ENCODE results near the gene SENP2.
A peak's percentile ranks its signal among the peaks of the same experiment; 100 is the strongest.
"Not testable (repeated sequence)": the region's sequence is repeated elsewhere in the genome, so short reads cannot be mapped to it uniquely, and the experiment has no call there.

Gene SENP2

GRCh38 chr3:185647134-185647879 is 61.2 kb downstream of the SENP2 start:
- DNase-seq (ENCODE audit: low read depth, low spot score): no peak

DNA sequence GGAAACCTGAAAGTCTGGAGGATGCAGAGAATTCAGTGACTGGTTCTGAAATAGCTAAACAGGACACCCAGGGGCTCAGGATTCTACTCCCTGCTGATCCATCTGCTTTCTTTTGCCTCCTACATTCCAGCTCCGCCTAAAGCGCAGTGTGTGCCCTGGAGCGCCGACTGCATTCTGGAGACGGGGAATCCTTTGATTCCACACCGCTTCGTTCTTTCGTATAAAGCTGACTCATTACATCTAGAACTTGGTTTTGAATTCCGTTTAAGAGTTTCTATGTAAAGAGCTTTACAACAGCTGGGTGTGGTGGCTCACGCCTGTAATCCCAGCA is 61.8 kb downstream of the SENP2 start:
- peak; percentile 93 for DNase-seq (ENCODE audit: low read depth, low spot score)

DNA sequence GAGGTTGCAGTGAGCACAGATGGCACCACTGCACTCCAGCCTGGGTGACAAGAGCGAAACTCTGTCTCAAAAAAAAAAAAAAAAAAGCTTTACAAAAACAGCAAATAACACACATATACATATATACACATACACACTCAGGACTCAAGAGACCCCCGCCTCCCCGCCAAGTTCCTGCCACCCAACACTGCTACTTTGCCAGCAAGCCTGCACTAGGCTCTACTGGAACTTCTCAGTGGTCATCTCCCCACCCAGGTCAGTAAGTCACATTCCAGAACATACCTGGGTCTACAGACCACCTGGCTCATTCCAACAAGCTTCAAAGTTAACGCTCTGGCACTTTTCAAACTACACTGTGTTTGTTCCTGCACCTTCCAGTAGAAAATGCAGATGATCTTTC is 62.3 kb downstream of the SENP2 start:
- DNase-seq (ENCODE audit: low read depth, low spot score): no peak

DNA sequence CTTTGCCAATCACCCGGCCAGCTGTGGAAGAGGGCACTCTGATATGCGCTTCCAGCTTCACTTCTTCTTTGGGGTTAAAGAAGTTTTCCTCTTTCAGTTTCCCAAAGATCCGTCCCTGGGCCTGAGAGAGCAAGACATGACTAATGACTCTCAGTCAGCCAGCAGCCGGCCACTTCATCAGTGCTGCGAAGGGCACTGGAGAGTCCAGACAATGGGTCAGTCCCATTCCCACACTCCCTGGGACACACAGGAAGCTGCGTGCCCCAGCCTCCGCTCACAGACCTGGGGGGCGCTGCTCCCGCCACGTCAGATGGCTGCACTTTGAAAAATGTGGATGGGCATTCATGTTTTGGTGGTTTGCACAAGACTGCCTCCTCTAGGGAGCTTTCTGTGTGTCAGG is 63.3 kb downstream of the SENP2 start:
- DNase-seq (ENCODE audit: low read depth, low spot score): no peak

GRCh38 chr3:185651971-185652370 is 65.9 kb downstream of the SENP2 start:
- DNase-seq (ENCODE audit: low read depth, low spot score): no peak

DNA sequence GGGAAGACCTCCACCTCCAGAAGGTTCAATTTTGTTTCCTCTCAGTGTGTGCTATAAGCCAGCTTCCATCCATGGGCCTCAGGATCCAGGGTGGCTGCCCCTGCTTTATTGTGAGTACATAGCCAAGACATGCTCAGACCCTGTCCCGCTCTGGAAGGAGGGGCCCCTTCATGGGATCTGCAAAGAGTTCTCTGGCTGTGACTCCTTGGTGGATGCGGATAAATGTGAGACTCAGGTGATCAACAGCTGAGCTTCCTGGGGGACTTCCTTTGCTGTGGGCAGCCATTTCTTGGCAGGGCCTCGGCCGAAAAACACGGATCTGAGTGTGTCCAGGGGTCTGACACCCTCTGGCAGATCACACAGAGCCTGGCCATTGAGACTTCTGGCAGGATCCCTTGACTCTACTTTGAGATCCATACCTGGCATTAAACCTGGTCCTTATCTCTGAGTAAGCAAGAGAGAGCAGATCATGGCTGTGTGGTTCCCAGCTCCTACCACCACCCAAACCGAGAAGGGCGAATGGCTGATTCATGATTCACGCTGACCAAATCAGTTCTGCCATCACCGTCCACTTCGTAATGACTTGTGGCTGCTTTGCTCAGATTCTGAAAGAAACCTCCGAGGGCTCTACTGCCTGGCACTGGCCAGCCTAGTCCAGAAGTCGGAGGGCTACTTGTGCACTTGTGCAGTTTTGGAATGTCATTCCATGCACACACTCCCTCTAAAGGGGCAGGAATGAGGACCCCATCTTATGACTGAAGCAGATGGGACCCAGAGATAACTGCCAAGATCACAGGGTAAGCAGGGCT is 68.1 kb downstream of the SENP2 start:
- no peak for DNase-seq (ENCODE audit: low read depth, low spot score)

- no peak for DNase-seq (ENCODE audit: low read depth, low spot score)
Observed at GRCh38 chr3:185654758-185655145, 68.7 kb downstream of the SENP2 start.

GRCh38 chr3:185655426-185656320 is 69.6 kb downstream of the SENP2 start:
- no peak for DNase-seq (ENCODE audit: low read depth, low spot score)

DNA sequence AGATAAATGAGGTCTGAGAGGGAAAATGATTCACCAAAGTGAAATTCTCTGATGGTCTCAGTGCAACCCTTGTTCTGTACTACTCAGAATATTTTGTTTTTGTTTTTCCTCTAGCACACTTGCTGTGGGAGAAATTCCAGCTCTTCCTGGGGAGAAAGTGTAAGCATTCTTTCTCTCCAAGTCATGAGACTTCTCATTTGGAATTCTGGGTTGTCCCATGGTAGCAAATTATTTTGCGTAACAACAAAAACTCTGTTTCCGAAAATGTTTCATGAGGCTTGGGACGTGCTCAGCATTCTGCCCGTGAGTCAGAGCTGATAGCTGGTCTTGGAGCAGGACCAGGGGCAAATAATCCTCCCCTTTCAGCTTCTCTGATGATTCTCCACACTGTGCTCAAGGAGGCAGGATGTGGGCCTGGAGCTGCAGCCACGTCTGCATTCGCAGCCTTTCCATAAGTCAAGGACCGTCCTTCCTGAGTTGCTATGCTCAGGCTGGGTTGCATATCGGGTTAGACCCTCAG is 70.3 kb downstream of the SENP2 start:
- DNase-seq (ENCODE audit: low read depth, low spot score): no peak

DNA sequence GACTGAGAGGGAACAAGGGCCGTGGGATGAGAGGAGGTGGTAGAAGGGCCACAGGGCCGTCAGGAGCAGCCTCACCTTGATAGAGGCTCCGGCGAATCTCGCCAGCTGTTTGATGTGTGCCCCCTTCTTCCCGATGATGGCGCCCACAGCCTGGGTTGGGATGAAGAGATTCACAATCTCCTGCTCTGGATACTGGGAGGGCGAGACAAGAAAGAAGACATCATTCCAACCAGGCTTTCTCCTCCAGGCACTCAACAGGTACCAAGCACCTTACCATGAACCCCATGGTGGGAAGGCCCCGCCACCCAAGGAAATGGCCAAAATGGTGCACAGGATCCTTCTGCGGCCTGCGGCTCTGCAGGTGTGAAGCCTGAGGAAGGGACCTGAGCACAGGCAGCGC is 71.1 kb downstream of the SENP2 start:
- DNase-seq (ENCODE audit: low read depth, low spot score): no peak

DNA sequence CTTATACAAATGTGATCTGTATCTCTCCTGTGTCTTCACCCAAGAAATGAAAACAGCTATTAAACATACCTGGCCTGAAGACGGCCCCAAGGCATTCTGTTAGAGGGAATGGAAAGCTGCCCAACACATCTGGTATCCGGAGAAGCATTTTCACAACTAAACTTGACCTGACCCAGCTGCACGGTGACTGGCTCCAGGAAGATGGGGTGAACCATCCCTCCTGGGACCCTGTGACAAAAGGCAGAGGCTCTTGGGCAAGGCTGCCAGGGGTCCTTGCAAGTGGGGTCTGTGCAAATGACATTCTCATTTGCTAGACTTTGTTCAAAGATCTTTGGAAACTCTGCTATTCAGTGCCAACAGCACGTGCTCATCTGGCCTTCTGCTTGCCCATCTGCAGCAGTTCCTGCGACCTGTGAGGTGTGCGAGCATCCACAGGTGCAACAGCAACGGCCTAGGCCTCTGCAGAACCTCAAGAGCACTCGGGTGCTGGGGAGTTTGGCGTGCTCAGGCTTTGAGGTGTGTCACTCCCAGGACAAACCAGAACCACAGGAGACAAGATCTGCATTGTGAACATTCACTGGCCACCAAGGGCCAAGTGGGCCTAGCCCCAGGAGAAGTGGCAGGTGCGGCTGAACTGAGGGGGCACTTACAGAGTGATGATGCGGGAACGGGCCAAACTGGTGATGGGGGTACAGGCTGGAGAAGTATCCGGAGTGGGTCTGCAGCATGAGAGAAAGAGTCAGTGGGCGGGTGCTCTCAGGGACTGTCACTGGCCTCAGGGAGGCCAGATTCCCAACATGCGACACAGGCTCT is 71.8 kb downstream of the SENP2 start:
- DNase-seq (ENCODE audit: low read depth, low spot score): no peak

DNA sequence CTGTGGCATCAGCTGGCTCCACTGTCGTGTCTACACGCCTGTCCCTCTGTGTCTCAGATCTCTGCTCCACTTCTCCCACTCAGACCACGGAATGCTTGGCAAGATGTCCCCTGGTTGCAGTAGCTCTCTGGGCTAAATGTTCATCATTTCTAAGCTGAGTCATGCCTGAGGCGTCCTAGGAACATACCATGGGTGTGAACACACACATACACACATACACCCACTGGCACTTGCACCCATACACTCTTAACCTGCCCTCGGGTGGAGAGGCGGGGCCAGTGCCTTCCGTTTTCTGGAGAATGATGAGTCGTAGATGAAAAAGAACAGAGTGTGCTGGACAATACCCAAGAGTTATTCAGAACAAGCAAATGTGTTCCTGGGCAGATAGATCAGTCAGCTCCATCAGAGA is 72.4 kb downstream of the SENP2 start:
- DNase-seq (ENCODE audit: low read depth, low spot score): no peak

GRCh38 chr3:185658943-185659342 is 72.8 kb downstream of the SENP2 start:
- no peak for DNase-seq (ENCODE audit: low read depth, low spot score)

GRCh38 chr3:185659942-185660921 is 74.1 kb downstream of the SENP2 start:
- DNase-seq (ENCODE audit: low read depth, low spot score): peak; percentile 95

DNA sequence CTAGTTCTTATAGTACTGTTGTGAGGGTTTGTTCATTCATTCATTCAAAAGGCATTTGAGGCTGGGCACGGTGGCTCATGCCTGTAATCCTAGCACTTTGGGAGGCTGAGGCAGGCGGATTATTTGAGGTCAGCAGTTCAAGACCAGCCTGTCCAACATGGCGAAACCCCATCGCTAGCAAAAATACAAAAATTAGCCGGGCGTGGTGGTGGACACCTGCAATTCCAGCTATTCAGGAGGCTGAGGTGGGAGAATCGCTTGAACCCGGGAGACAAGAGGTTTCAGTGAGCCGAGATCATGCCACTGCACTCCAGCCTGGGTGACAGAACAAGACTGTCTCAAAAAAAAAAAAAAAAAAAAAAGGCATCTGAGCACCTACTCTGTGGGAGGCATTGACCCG is 75.2 kb downstream of the SENP2 start:
- DNase-seq (ENCODE audit: low read depth, low spot score): not testable (repeated sequence)

- no peak for DNase-seq (ENCODE audit: low read depth, low spot score)
Observed at GRCh38 chr3:185661772-185662171, 75.7 kb downstream of the SENP2 start.

DNA sequence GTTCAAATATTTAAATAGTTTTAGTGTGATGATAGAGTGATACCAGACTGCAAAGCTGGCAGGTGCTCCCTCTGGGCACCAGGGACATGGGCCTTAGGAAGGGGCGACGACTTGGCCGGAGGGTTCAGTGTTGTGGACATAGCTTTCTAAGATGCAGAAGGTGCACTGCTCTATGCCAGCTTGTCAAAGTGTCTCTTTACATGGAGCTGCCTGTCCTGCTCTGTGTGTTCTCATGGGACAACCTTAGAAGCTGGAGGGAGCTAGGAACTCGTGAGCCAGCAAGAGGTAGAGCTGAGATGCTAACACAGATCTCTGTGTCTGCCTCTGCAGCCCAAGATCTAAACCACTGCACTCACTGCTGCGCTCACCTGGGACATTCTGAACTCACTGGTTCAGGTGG is 77.8 kb downstream of the SENP2 start:
- DNase-seq (ENCODE audit: low read depth, low spot score): no peak

GRCh38 chr3:185667574-185667973 is 81.5 kb downstream of the SENP2 start:
- DNase-seq (ENCODE audit: low read depth, low spot score): no peak

GRCh38 chr3:185677146-185677829 is 91.2 kb downstream of the SENP2 start:
- DNase-seq (ENCODE audit: low read depth, low spot score): peak; percentile 82
